ENCODE data around the gene ZCCHC24.

GRCh38 chr10:79443338-79444198 lies 1.9 kb downstream of the ZCCHC24 start:
- no peak for TF ChIP-seq RXRA (IDR thresholded peaks at IDR 0.05; ENCODE audit: borderline replicate concordance, low read depth)
- TF ChIP-seq NRF1 (IDR thresholded peaks at IDR 0.05; ENCODE audit: low read depth, low read length), result no peak
- no peak for TF ChIP-seq EZH2phosphoT487 (IDR thresholded peaks at IDR 0.05; ENCODE audit: borderline replicate concordance, low read depth)
- no peak for TF ChIP-seq SMC3 (IDR thresholded peaks at IDR 0.05; ENCODE audit: low read depth, low read length)
- TF ChIP-seq, protein P1, sequence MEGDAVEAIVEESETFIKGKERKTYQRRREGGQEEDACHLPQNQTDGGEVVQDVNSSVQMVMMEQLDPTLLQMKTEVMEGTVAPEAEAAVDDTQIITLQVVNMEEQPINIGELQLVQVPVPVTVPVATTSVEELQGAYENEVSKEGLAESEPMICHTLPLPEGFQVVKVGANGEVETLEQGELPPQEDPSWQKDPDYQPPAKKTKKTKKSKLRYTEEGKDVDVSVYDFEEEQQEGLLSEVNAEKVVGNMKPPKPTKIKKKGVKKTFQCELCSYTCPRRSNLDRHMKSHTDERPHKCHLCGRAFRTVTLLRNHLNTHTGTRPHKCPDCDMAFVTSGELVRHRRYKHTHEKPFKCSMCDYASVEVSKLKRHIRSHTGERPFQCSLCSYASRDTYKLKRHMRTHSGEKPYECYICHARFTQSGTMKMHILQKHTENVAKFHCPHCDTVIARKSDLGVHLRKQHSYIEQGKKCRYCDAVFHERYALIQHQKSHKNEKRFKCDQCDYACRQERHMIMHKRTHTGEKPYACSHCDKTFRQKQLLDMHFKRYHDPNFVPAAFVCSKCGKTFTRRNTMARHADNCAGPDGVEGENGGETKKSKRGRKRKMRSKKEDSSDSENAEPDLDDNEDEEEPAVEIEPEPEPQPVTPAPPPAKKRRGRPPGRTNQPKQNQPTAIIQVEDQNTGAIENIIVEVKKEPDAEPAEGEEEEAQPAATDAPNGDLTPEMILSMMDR (IDR thresholded peaks at IDR 0.05), result no peak
- TF ChIP-seq POLR2AphosphoS5 (IDR thresholded peaks at IDR 0.05; ENCODE audit: low read depth, low read length), result no peak
- TF ChIP-seq TEAD4 (IDR thresholded peaks at IDR 0.05; ENCODE audit: borderline replicate concordance, insufficient read depth), result no peak
- no peak for TF ChIP-seq TCF12 (IDR thresholded peaks at IDR 0.05)

All from SK-N-SH (cell line).